Endothelial cell of umbilical vein (primary cell): Measurements from ENCODE around the gene SCPEP1. TPM values are rescaled to one million over a fixed set of nuclear protein-coding genes. Genes with fewer than 3 reads are reported as not detected.
"Not testable (repeated sequence)": the region's sequence is repeated elsewhere in the genome, so short reads cannot be mapped to it uniquely, and the experiment has no call there.

ENCODE experiments used
- BruUV-seq: library from RNA; stranded (reverse); fragments of 400-500 nt; replicated peaks from 2 replicates; lab custom pipeline; 2021; lab: Mats Ljungman, UMichigan
- CTCF ChIA-PET: fragments of 300-600, 350-600 bp; sonication (Branson Sonifier 250); formaldehyde crosslinking; loops from one replicate; lab custom pipeline; 2021; ENCODE audit warnings: antibody characterized with exemption, inconsistent platforms; lab: Charles Lee
- POLR2A ChIA-PET: fragments of 300-600, 350-600 bp; sonication (Branson Sonifier 250); formaldehyde crosslinking; loops from one replicate; lab custom pipeline; 2021; ENCODE audit warnings: antibody characterized with exemption, inconsistent platforms; lab: Charles Lee
- DNase-seq: peaks from one replicate; pipeline ENCODE4 v3.0.0-alpha.2; 2011; ENCODE audit warnings: low read depth, low spot score
- FAIRE-seq: peaks from 2 replicates; lab custom pipeline; 2011; peaks lifted over from hg19 to GRCh38; lab: Jason Lieb, UNC
- H2AFZ ChIP-seq: 2 replicates; pipeline ENCODE4 v1.6.0; 2012; ENCODE audit warnings: low read depth, low read length, control low read depth, inconsistent platforms
- H3K27ac ChIP-seq: 2 replicates; pipeline ENCODE4 v1.5.1; 2011; ENCODE audit warnings: low read depth, mild to moderate bottlenecking, control low read depth, low read length, moderate library complexity; ENCODE audit not compliant: insufficient read depth
- H3K27me3 ChIP-seq, 2 experiments: 2 replicates each; pipeline versions ENCODE4 v1.6.0 to v1.6.1; 2011; ENCODE audit warnings: low read length in 2 of 2, mixed read lengths in 1 of 2; ENCODE audit not compliant: control insufficient read depth in 2 of 2, insufficient read depth in 2 of 2
- H3K36me3 ChIP-seq, 2 experiments: 2 replicates in 1 of 2; 3 replicates in 1 of 2; pipeline ENCODE4 v1.5.1; 2011; ENCODE audit warnings: low read length in 2 of 2, mild to moderate bottlenecking in 1 of 2, moderate library complexity in 1 of 2; ENCODE audit not compliant: control insufficient read depth in 2 of 2, insufficient read depth in 2 of 2; ENCODE audit errors: extremely low read depth in 1 of 2
- H3K4me1 ChIP-seq: 3 replicates; pipeline ENCODE4 v1.5.1; 2011; ENCODE audit warnings: mild to moderate bottlenecking, low read length; ENCODE audit not compliant: control insufficient read depth, insufficient read depth; ENCODE audit errors: extremely low read depth
- H3K4me2 ChIP-seq: 2 replicates; pipeline ENCODE4 v1.6.1; 2011; ENCODE audit warnings: low read length, control low read depth, mixed read lengths; ENCODE audit not compliant: insufficient read depth
- H3K4me3 ChIP-seq, 3 experiments: fragments of 200-600 bp in 1 of 3; sonication (generic), shearing (Covaris generic) in 1 of 3; replicated peaks in 1 of 3; 2 replicates each; pipeline ENCODE4 v1.5.1; 2011 to 2016; ENCODE audit warnings: control low read depth in 3 of 3, low read length in 3 of 3, mild to moderate bottlenecking in 2 of 3, inconsistent platforms in 1 of 3, low read depth in 1 of 3, moderate library complexity in 1 of 3; ENCODE audit not compliant: insufficient read depth in 1 of 3
- H3K79me2 ChIP-seq: 2 replicates; pipeline ENCODE4 v1.6.0; 2012; ENCODE audit warnings: low read length, inconsistent platforms; ENCODE audit not compliant: control insufficient read depth, insufficient read depth
- H3K9ac ChIP-seq: replicated peaks from 2 replicates; pipeline ENCODE3; 2011; ENCODE audit warnings: low read length, control low read depth; ENCODE audit not compliant: insufficient read depth; ENCODE audit errors: extremely low read depth
- H3K9me1 ChIP-seq: replicated peaks from 3 replicates; pipeline ENCODE4 v1.6.0; 2011; ENCODE audit warnings: mild to moderate bottlenecking, low read length; ENCODE audit not compliant: control insufficient read depth, insufficient read depth; ENCODE audit errors: extremely low read depth
- H3K9me3 ChIP-seq: replicated peaks from 2 replicates; pipeline ENCODE4 v1.5.1; 2012; ENCODE audit warnings: low read length, inconsistent platforms; ENCODE audit not compliant: control insufficient read depth, insufficient read depth
- H4K20me1 ChIP-seq: replicated peaks from 2 replicates; pipeline ENCODE3; 2011; ENCODE audit warnings: mild to moderate bottlenecking, low read length; ENCODE audit not compliant: control insufficient read depth, insufficient read depth; ENCODE audit errors: extremely low read depth
- EZH2 ChIP-seq: IDR thresholded peaks from 2 replicates; pipeline ENCODE4 v1.6.1; 2012; ENCODE audit warnings: borderline replicate concordance, low read depth, mild to moderate bottlenecking, moderate library complexity, low read length, inconsistent platforms; ENCODE audit not compliant: severe bottlenecking
- FOS ChIP-seq: IDR thresholded peaks from 2 replicates; pipeline ENCODE4 v1.6.1; 2011; ENCODE audit warnings: mild to moderate bottlenecking, low read length, moderate library complexity, borderline replicate concordance; ENCODE audit not compliant: insufficient read depth
- JUN ChIP-seq: IDR thresholded peaks from 2 replicates; pipeline ENCODE4 v1.6.1; 2011; ENCODE audit warnings: borderline replicate concordance, low read depth; ENCODE audit not compliant: insufficient read length, insufficient read depth
- dilution Hi-C: fragments of 300-500 bp; cut with MboI; formaldehyde crosslinking; loops from one replicate; pipeline ENCODE4 v1.15.0; 2019; ENCODE audit warnings: low sequenced_read_pairs; ENCODE audit not compliant: extremely low pct_ligation_motif_present
- intact Hi-C: fragments of 100-400 bp; cut with micrococcal nuclease; formaldehyde crosslinking; loops from one replicate; pipeline ENCODE4 v1.10.0; 2022
- polyA plus RNA-seq, 4 experiments: library from polyadenylated mRNA; depleted of rRNA in 3 of 4; stranded (reverse) in 3 of 4; unstranded in 1 of 4; fragments of >200 nt; gene quantifications; 2 replicates each; pipeline versions ENCODE4 v1.2.1 to v1.2.3, GENCODE V29; 2011 to 2012; ENCODE audit warnings: missing spikeins in 1 of 4
- total RNA-seq: library from RNA; stranded (reverse); gene quantifications from 2 replicates; pipeline ENCODE4 v1.2.3, GENCODE V29; 2021
- TF ChIP-seq, protein P1 (sequence below), 2 donors: IDR thresholded peaks; 1 replicate in 1 of 2; 2 replicates in 1 of 2; pipeline ENCODE4 v1.5.1; 2011; ENCODE audit warnings: low read length in 2 of 2, mild to moderate bottlenecking in 2 of 2, moderate library complexity in 2 of 2, control low read depth in 1 of 2, inconsistent platforms in 1 of 2, low read depth in 1 of 2; ENCODE audit not compliant: insufficient read depth in 1 of 2; ENCODE audit errors: extremely low read depth in 1 of 2

Gene SCPEP1
- total and polyA plus RNA-seq, 2 donors (not counting 3 experiments of a cell fraction or from before 2014, with no cell fraction given) = 38.6 to 43.6 TPM

- H3K9me1 ChIP-seq, intact Hi-C loops, H3K79me2 ChIP-seq, dilution Hi-C loops, H2AFZ ChIP-seq, BruUV-seq, H3K27me3 ChIP-seq, H4K20me1 ChIP-seq, H3K36me3 ChIP-seq, H3K9me3 ChIP-seq: not testable (repeated sequence)
- DNase-seq (peak; percentile 67), FAIRE-seq (peak; percentile 70)
- POLR2A ChIA-PET = interaction anchor here (1.0 kb wide), 1 partner anchor 24 kb away, joined by 5 read pairs; the partner anchor contains the start of gene TRIM25
- H3K9ac ChIP-seq = peak overlapping the region; percentile 41
- peak overlapping the region; percentile 89 for H3K4me2 ChIP-seq
- TF ChIP-seq JUN (peak; percentile 35), FOS (peak; percentile 47)
- H3K4me1 ChIP-seq = peaks cover 24% of the 10 kb centered on the region
- H3K27ac ChIP-seq = peak overlapping the region; percentile 78
- peak overlapping the region in 1 of 3 experiments; percentile 30 for H3K4me3 ChIP-seq
- CTCF ChIA-PET = interaction anchor here (0.7 to 1.1 kb wide), 5 partner anchors 33 to 158 kb away, joined by 3 to 25 read pairs (median 4); no protein-coding TSS in a partner anchor
Observed at GRCh38 chr17:56938206-56938605, 39.7 kb upstream of the SCPEP1 start.

DNA sequence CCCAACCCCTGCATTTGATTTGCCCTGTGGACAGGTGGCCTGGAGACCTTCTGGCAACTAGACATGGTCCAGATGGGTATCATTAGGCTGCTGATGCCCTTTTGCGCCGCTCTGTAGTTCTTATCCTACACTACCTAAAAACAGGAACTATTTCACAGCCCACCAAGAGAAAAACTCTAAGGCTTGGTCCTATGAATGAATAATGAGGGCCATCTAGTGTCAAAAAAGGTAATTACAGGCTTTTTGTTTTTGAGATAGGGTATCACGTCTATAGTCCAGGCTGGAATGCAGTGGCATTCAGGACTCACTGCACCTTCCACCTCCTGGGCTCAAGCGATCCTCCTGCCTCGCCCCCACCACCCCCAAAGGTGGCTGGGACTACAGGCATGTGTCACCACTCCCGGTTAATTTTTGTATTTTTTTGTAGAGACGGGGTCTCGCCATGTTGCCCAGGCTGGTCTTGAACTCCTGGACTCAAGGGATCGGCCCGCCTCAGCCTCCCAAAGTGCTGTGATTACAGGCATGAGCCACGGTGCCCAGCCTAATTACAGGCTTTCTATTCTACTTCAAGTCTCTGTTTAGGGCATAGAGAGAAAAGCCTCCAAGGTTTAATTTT, 38.0 kb upstream of the SCPEP1 start:
- ChIA-PET POLR2A (no interaction called here), CTCF (interaction anchor here (0.6 to 8.1 kb wide), 23 partner anchors 11 to 441 kb away, joined by 3 to 148 read pairs (median 4); partner anchors contain the start of gene NOG)
- no peak overlapping the region for H3K4me3 ChIP-seq
- no peaks in the 10 kb centered on the region for H4K20me1 ChIP-seq
- BruUV-seq = no TSS peak
- H3K4me2 ChIP-seq = no peak overlapping the region
- peaks cover 24% of the 10 kb centered on the region for H3K4me1 ChIP-seq
- FAIRE-seq (peak; percentile 81), DNase-seq (peak; percentile 77)
- no peaks in the 10 kb centered on the region for H3K27me3 ChIP-seq
- H3K9me3 ChIP-seq = no peaks in the 10 kb centered on the region
- H3K79me2 ChIP-seq = no peaks in the 10 kb centered on the region
- intact Hi-C loops (loop anchor here (1.0 kb wide), 4 partner anchors 48 to 348 kb away; no protein-coding TSS in a partner anchor), dilution Hi-C loops (no loop called here)
- H2AFZ ChIP-seq = no peak overlapping the region
- no peaks in the 10 kb centered on the region for H3K9me1 ChIP-seq
- peak overlapping the region; percentile 35 for H3K27ac ChIP-seq
- peaks cover 4 to 6% of the 10 kb centered on the region in 2 experiments for H3K36me3 ChIP-seq
- no peak overlapping the region for H3K9ac ChIP-seq
- TF ChIP-seq EZH2 = no peak
- TF ChIP-seq, protein P1, sequence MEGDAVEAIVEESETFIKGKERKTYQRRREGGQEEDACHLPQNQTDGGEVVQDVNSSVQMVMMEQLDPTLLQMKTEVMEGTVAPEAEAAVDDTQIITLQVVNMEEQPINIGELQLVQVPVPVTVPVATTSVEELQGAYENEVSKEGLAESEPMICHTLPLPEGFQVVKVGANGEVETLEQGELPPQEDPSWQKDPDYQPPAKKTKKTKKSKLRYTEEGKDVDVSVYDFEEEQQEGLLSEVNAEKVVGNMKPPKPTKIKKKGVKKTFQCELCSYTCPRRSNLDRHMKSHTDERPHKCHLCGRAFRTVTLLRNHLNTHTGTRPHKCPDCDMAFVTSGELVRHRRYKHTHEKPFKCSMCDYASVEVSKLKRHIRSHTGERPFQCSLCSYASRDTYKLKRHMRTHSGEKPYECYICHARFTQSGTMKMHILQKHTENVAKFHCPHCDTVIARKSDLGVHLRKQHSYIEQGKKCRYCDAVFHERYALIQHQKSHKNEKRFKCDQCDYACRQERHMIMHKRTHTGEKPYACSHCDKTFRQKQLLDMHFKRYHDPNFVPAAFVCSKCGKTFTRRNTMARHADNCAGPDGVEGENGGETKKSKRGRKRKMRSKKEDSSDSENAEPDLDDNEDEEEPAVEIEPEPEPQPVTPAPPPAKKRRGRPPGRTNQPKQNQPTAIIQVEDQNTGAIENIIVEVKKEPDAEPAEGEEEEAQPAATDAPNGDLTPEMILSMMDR (IDR thresholded peaks at IDR 0.05; ENCODE audit: extremely low read depth in 1 of 2, insufficient read depth in 1 of 2, low read depth in 1 of 2, low read length in 2 of 2) = peak; percentile 51 to 53
